Medulla oblongata (tissue), 1 donor: ENCODE results near the gene ADAMTS18.
A peak's percentile ranks its signal among the peaks of the same experiment; 100 is the strongest.
"Not testable (repeated sequence)": the region's sequence is repeated elsewhere in the genome, so short reads cannot be mapped to it uniquely, and the experiment has no call there.

Experiments
- DNase-seq: peaks from one replicate; pipeline ENCODE4 v3.0.0-alpha.2; 2015; ENCODE audit errors: extremely low spot score

The ADAMTS18 gene

DNA sequence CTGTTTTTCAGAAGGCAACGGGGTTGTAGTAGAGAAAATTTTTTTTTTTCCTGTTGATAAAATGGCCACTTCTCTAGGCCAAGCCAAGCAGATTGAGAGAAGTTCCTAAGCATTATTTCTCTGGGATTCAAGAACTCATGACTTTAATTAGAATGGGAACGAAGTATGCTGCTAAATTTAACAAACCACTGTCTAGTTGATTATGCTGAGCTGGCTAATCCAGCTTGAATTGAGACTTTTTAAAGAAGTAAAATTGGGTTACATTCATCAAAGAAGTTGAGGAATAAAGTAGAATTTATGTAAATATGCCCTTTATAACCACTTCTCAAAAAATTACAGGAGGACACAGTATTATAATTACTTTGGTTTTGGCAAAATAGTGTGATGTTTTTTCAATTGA, 152.5 kb downstream of the ADAMTS18 start:
- no peak for DNase-seq

DNA sequence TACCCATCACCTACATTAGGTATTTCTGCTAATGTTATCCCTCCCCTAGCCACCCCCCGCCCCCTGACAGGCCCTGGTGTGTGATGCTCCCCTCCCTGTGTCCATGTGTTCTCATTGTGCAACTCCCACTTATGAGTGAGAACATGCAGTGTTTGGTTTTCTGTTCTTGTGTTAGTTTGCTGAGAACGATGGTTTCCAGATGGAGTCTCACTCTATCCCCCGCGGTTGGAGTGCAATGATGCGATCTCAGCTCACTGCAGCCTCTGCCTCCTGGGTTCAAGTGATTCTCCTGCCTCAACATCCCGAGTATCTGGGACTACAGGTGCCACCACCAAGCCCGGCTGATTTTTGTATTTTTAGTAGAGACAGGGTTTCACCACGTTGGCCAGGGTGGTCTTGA, 155.5 kb downstream of the ADAMTS18 start:
- DNase-seq: not testable (repeated sequence)

DNA sequence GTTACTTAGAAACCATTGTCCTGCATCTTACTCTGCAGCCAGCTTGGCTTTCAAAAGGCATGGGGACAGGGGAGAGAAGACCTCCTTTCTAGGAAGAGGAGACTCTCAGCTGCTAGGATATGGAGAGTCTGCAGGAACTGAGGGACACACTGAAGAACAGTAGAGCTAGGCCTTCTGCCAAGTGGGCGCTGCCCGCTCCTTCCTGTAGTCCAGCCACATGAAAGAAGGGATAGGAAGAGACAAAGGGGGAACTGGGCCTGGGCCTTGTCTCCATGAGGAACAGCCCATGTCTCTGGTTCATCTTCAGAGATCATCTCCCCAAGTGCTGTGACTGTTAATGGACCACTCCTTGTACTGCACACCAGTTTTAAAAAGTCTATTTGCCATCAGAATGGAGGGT, 157.3 kb downstream of the ADAMTS18 start:
- no peak for DNase-seq

DNA sequence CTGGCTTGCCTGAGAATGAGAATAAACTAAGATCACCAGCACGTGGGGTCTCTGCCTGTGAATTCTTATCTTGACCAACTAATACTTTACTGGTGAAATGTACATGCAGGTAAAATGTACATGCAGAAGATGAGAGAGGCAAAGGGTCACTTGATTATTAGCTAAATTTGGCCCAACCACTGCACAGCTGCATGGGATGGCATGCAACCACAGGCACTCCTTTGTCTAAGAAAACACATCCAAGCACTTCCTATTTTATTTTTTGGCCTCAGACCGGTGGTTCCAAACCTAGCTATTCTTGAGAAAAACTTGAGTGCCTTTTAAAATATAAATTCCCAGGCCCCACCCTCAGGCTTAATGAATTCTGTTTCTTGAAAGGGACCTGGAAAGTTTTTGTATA, 157.7 kb downstream of the ADAMTS18 start:
- no peak for DNase-seq

DNA sequence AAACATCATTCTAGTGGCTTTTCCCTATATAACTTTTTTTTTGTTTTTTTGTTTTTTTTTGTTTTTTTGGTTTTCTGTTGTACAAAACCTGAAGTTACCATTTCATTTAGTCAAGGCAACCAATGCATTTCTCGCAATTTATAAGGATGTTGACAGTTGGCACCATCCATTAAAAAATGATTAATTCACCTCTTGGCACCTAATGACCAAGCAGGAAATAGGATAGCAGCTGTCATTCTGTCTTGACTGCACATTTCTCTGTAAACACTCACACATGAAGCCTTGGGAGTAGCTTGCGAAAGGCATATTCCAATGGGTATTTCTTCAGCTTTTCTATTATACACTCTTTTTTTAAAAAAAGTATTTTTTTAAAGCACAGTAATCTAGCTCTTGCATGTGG, 158.2 kb downstream of the ADAMTS18 start:
- no peak for DNase-seq

DNA sequence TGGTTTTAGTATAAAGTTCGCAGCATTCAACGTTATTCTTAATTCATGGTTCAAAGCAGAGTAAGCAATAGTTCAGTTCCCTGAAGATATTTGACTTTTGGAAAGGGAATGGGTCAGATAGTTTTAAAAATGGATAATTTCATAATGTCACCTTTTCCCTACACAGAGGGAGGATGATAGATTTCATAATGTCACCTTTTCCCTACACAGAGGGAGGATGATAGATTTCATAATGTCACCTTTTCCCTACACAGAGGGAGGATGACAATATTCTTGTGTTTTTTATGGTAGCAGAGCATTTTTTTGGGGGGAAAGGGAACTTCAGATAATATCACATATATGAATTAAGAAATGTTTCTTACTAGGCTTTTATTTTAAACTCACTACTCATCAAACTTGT, 159.5 kb downstream of the ADAMTS18 start:
- not testable (repeated sequence) for DNase-seq

DNA sequence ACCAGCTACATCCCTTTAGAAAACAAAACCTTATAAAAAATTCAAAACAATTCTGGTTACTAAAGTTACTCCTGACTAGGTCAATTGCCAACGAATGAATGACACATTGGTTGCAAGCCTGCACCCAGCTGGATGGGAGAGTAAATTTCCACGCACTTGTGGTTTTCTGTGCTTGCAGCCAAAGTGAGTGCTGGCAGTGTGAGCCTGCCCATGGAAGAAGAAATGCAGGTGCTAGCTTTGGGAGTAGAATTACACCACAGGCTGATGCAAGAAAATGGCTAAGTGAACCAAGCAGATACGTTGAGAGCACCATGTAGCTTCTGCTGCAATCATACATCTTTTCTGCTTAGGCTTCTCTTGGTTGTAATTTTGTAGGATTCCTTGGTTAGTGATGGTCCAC, 161.0 kb downstream of the ADAMTS18 start:
- no peak for DNase-seq

DNA sequence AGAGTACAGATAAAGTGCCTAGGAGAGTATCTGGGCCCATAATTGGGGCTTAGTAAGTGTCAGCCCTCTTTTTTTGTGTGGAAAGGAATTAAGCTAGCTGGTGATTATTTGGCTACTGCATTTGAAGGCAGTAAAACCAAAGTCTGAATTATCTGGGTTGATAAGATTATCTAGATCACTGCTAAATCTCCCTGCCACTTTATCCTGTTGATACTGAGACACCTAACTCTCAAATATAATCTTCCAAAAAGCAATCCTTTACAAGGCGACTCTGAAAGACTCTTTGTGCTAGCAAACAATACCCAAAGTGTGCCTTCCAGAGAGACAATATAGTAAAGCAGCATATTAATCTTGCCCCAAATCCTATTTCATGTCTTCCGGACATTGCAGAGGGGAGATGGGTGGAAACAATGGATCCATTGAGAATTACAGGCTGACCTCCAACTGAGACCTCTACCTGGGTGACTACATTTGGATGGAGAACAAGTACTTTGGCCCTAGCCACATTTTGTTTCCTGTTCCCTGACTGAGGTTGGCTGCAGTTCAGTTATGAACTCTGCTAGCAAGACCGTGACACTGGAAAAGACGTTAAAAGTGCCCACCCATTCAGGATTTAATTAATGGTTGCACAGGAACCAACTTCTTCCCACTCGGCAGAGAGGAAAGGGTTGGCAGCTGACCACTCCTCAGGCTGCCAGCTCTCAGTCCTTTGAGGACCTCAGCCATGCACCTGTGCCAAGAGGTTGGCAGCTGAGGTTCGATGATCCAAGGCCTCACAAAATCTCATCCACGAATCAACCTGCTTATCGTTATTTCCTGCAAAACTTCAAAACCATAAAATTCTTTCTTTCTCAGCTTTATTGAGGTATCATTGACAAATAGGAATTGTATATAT, 163.1 kb downstream of the ADAMTS18 start:
- no peak for DNase-seq

DNA sequence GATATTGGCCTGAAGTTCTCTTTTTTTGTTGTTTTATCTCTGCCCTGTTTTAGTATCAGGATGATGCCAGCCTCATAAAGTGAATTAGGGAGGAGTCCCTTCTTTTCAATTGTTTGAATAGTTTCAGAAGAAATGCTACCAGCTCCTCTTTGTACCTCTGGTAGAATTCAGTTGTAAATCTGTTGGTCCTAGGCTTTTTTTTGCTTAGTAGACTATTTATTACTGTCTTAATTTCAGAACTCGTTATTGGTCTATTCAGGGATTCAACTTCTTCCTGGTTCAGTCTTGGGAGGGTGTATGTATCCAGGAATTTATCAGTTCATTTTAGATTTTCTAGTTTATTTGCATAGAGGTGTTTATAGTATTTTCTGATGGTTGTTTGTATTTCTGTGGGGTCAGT, 168.6 kb downstream of the ADAMTS18 start:
- not testable (repeated sequence) for DNase-seq

DNA sequence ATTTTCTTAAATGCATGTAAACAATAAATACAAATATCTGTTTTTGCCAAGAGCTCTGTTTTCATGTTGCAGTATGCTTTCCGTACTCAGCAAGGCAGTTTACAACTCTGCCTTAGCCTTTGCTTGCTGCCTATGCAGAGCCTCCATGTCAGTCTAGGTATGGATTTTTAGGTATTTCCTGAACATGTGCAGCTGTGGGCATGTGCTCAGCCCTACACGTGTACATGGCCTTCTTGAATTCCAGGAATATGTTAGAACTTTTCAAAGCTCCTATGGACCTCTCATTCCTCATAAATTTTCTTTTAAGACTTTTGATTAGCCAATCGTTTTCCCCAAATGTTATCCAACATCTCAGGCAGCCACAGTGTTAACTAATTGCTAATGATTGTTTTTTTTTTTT, 171.9 kb downstream of the ADAMTS18 start:
- DNase-seq: no peak

DNA sequence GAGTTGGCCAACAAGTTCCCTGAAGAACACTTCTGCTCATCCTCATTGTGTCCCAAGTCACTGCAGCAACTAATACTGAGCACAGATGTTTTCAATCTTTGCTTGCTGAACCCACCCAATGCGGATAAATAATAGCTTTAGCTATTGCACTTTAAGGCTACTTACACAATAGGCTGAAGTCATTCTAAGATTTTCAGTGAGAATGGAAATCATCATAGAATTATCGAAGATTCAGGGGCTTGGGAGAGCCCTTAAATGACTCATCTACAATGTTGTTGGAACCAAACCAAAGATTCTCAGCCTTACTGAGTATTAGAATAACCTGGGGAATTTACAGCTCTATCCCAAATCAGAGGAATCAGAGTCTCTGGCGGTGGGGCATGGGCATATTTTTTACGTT, 184.4 kb downstream of the ADAMTS18 start:
- no peak for DNase-seq

DNA sequence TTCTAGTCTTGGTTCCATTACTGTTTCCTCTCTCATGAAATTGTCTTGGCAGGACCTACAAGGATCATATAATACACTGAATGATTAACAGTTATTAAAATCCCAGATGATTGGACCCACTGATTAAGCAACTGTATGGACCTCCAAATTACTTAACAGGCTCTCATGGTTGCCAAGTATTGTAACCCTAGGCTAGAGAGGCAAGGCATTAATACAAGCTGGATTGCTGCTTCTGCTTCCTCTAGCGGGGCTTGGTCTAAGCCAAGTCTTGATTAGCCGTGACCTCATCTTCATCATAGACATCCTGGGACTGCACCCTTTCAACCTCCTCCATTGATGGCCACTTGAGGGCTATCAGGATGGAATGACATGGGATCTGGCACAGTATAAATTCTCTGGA, 188.7 kb downstream of the ADAMTS18 start:
- no peak for DNase-seq

DNA sequence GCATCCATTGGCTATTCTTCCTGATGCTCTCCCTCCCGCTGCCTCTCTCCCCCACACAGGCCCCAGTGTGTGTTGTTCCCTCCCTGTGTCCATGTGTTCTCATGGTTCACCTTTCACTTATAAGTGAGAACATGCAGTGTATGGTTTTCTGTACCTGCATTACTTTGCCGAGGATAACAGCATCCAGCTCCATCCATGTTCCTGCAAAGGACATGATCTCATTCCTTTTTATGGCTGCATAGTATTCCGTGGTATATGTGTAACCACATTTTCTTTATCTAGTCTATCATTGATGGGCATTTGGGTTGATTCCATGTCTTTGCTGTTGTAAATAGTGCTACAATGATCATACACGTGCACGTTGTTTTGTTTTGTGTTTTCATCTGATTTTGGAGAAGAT, 192.4 kb downstream of the ADAMTS18 start:
- not testable (repeated sequence) for DNase-seq

DNA sequence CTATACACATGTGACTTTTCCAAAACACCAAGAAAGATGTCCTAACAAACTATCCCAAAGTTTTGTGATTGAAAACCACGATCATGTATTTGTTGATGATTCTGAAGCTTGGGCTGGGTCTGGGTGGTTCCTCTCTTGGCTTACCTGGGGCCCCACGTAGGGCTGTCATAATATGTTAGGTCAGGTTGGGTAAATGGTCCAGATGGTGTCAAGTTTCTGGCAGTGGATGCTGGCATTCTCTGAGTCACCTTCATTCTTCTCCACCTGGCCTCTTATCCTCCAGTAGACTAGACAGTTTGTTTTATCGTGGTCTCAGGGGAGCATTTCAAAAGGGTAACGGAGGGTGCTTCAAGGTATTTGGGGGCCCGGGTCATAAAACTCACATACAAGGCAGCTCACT, 196.2 kb downstream of the ADAMTS18 start:
- DNase-seq: no peak

DNA sequence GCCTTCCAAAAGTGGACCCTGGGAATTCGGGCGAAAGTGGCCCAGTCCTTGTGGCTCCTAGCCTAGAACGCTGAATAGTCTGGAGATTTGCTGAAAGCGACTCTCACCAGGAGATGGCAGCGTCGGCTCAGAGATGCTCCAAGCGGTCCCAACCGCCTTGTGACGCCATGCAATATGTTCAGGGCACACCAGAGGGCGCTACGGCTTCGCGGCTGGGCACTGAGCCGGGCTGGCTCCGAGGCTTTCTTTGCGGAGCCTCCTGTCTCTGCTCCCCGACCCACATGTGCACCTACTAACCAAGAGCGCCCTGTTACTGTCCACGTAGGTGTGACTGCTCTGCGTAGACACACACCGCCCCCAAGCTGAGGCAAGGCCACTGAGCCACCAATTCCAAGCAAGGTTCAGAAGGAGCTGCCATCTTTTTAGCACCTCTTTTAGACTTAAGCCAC, 198.7 kb downstream of the ADAMTS18 start:
- peak; percentile 94 for DNase-seq

DNA sequence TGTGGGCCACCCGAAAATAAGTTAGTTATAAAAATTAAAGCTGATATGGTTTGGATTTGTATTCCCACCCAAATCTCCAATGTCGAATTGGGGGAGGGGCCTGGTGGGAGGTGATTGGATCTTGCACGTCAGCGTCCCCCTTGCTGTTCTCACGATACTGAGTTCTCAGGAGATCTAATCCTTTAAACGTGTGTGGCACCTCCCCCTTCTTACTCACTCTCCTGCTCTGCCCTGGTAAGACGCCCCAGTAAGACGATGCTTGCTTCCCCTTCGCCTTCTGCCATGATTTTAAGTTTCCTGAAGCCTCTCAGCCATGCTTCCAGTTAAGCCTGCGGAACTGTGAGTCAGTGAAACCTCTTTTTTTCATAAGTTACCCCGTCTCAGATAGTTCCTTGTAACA, 200.2 kb downstream of the ADAMTS18 start:
- DNase-seq: no peak

DNA sequence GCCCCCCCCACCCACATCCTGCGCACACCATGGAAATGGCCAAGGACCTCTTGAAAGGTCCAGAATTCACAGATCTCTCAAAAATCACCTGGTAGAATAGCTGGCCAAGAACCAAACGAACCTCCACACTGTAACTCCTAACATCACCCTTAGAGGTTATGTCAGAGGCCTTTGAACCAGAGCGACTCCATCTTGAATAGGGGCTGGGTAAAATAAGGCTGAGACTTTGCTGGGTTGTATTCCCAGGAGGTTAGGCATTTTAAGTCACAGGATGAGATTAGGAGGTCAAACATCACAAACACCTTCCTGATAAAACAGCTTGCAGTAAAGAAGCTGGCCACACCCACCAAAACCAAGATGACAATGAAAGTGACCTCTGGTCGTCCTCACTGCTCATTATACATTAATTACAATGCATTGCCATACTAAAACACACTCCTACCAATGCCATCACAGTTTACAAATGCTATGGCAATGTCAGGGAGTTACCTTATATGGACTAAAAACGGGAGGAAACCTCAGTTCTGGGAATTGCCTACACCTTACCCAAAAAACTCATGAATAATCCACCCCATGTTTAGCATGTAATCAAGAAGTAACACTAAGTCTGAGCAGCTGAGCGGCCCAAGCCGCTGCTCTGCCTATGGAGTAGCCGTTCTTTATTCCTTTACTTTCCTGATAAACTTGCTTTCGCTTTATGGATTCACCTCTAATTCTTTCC, 200.9 kb downstream of the ADAMTS18 start:
- DNase-seq: no peak
